Activated gamma-delta T cell treated with Interleukin-2 at 50 U/mL for 16 hours (primary cell): ENCODE data around the gene TUBGCP3.

Experiments used
- DNase-seq: peaks from one replicate; pipeline ENCODE4 v3.0.0-alpha.2; 2020

Gene TUBGCP3

DNA sequence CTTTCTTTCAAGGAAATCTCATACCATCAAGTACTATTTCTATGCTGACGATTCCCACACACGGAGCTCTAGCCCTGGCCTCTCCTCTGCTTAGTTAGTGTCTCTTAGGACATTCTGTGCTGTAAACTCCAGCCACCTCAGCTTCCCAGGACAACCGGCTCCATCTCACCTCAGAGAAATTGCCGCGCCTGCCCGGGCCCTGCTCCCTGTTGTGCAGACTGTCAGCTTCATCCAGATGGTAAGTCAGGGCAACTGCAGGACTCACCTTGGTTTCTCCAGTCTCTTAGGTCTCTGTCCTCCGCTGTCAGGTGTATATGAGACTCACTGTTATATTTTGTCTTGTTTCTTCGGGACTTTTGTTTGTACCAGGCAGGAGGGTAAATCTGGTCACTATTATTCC, 113.1 kb downstream of the TUBGCP3 start:
- DNase-seq: no peak

DNA sequence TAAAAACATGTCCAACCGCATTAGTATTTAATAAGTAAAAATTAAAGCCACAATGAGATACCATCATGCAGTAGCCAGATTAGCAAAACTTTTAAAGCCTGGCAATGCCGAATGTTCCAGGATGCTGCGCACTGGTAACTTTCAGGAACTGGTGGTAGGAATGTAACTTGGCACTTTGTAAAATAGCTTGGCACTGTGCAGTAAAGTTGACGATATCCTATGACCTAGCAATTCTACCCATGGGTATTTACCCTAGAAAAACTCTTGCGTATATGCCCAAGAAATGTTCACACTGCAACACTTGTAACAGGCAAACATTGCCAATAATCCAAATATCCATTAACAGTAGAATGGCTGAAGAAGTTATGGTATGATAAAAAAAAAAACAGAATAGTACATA, 114.1 kb downstream of the TUBGCP3 start:
- DNase-seq: no peak

DNA sequence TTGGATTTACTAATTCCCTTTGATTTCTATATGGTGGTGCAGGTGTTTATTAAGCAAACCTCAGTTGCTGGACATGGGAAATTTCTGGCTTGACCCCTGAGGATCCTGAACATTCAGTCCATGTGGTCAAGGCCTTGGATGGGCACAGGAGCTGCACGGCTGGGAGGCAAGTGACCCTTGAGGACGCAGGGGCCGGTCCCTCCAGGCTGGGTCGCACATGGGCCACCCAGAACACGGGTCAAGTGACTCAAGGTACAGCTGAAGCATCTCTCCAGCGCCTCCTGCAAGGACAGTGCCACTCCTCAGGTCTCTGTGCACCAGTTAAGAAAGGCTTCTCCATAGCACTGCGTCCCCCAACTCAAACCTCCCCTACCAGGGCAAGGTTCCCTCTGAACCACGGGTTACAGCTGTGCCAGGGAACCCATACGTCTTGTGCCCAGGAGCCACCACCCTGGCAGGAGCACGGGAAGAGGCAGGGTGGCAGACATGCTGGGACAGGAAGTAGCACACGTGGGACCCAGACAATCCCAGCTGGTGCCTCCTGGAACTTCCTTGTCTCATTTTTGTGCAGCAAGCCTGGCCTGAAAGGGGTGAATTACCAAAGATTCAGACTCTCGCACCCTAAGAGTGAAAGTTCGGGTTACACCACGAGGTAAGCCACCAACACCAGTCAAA, 118.7 kb downstream of the TUBGCP3 start:
- DNase-seq: no peak

DNA sequence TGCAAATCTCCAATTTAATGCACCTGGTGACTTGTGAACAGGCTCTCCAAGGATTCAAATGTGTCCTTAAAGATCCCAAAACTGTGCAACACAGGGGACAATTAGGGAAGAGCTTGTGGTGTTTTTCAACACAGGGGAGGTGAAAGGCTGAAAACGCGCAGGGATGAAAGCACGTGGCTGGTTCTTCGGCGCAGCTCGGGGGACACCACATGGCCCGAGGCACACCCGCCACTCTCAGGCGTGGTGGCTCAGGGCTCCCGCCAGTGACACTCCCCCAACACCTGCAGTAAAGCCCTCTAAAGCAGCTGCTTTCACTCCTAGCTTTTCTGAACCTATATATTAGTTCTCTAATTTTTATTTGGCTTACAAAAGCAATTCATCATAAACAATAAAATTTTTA, 119.9 kb downstream of the TUBGCP3 start:
- DNase-seq: no peak

DNA sequence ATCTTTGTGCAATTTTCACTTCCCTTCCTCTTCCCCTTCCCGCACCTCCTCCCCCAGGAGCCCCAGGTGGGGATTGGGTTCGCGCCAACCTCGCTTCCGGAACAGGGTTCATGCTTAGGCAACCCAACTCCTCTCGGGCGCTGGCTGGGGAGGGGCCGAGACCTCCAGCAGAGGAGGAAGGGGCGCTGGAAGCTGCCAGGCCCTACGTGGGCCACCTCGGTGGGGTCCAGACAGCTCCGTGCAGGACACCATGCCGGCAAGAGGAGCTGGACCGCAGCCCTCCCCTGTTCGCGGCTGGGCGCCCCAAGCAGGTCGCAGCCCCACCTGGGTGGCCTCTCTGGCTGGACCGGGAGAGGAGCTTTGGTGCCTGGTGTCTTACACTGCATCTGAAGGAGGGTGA, 120.7 kb downstream of the TUBGCP3 start:
- no peak for DNase-seq

DNA sequence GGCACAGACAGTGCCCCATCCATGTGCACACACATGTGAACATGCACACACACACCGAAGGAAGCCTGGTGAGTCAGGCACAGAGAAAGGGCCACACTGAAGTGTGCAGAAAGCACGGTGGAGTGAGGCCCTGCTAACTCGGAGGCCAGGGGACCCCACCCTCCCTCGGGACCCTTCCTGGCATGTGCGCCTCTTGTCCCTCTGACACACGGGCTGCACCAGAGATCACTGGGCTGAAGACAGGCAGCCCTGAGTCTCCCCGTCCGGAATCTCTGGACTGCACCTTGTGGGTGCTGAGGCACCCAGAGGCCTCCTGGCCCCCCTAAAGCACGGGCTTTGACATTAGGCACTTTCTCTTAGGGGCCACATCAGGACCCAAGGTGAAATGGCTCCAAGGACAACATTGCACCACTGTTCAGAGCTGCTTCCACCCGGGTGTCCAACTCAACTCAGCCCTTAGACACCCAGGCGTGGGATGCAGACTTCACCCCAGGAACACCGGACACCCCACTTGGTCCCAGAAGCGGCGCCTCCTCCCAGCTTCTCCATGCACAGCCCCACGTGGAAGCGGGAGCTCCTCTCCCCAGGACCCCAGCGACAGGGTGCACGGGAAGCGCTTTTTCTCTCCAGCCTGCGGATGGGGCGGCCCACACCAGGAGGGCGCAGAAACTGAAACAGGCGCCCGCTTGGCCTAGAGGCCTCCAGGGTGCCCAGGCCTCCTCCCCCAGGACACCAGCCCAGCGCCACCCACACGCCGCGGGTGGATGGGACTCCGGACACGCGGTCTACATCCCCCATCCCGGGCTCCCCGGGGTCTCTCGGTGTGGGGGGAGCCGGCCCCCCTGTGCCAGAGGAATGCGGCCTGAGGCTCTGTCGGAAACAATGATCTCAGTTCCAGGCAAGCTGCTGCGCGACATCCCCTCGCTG, 121.6 kb downstream of the TUBGCP3 start:
- DNase-seq: no peak

DNA sequence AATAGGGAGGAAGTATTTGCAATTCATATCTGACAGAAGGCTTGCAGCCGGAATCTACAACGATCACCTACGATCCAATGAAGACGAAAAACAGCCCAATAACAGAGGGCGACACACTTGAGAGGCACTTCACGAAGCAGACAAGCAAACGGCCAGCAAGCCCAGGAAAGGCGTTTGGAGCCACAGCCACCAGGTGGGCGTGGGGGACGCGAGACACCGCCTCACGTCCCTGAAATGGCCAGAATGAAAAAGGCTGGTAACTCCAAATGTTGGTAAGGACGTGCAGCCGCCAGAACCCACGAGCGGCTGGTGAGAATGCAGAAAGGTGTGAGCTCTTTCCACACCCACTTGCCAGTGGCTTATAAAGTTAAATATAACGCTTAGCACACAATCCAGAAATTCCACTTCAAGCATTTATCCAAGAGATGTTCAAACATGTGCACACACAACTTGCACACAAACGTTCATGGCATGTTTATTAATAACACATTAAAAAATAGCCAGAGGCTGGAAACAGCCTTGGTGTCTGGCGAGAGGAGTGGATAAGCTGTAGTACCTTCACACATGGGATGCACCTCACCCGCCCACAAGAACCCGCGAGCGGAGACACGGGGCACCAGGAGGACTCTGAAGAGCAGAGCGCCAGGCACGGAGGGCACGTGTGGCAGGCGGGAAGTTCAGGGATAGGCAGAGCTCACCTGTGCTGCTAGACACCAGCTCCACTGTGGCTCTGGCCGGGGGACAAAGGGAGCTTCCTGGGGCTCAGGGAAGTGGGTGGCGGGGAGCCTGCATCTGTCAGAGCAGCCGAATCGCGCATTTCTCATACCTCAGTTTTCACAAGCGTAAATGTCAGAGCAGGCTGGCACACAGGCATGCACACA, 122.5 kb downstream of the TUBGCP3 start:
- no peak for DNase-seq

DNA sequence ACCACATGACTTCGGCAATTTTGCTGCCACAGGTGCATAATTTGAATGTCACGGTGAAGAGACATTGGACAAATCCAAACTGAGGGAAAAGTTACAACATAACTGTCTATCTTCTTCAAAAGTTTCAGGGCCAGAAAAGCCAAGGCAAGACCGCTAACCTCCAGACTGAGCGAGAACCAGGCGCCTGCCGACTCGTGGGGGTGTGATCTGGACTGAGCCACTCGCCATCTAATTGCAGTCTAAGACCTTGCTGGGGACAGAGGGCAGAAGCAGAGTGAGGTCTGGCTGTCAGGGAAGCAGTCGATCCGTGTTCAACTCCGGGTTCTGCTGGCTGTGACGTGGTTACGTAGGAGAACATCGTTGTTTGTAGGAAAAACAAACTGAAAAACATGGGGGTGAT, 123.2 kb downstream of the TUBGCP3 start:
- DNase-seq: no peak

DNA sequence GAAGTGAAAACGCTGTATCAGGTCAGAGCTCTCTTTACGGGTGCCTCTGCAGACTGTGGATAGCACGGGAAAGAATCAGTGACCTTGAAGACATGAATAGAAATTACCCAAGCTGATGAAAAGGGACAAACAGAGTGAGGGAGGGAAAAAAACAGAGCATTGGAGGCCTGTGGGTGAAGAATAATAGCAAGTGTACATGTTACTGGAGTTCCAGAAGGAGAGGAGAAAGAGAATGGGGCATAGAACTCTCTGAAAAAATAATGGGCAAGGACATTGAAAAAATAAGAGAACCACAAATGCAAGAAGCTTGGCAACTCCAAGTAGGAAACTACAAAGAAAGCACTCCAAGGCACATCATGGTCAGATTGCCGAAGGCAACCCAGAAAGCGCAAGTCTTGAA, 125.5 kb downstream of the TUBGCP3 start:
- no peak for DNase-seq

DNA sequence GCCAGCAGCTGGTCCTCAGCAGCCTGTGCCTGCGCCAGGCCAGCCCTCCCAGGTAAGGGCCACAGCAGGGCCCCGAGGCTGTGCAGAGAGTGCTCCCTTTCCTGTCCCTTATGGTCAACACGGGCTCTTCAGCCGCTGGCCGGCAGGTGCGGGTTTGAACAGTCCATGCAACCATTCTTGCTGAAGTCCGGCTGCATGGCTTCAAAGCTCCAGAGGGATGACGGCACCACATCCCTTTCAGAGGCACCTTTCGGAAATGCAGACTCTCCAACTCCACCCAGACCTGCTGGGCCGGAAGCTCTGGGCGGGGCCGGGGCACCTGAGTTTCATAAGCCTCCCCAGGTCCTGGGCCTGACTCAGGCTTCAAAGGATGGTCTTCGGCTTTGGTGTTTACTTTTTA, 130.5 kb downstream of the TUBGCP3 start:
- DNase-seq: no peak

DNA sequence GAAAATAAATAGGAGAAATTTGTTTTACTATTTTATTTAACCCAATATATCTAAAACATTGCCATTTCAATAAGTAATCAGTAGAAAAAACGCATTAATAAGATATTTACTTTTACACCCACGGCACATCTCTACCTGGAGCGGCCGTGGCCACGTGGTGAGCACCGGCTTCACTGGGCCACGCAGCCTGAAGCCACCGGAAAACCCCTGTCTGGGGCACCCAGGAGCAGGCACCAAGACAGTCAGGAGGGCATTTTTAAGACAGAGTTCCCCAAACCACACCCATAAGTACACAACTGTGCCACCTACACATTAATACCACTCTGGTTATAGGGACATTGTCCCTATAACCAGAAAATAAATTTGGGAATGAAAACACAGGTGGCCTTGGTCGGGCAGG, 130.9 kb downstream of the TUBGCP3 start:
- no peak for DNase-seq

DNA sequence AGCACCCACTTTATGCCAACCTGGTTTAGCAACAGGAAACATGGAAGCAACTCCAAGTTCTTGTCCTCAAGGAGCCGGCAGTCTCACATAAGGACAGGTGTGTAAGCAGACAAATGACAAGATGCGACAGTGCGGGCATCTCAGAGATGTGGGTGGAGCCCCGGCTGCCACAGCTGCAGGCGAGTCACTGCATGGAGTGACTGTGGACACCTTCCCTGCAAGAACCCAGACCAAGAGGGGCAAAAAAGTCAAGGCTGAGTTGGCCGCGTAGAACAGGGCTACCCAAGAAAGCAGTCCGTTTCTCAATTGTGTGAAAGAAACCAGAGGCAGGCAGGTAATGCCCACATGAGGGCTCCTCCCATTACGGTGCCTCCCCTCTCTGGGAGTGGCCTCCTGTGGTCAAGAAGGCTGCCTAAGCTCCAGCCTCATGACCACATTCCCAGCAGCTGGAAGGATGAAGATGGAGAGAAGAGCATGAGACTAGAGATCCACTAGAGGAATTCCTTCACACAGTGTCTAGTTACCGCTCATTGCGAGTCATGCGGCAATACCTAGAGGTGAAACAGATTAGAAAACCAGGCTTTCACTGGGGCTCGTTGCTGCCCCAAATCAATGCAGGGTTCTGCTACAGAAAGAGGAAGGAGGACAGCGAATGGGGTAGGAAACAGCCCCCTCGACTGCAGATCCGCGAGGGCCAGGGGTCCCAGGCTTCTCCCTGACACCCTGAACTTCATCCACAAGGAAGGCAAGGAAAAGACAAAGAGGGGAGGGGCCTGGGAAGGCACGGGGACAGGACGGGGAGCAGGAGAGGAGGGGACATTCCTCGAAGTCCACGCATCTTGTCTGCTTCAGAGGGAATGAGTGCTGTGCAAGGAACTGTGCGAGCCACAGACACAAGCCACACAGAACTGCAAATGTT, 131.6 kb downstream of the TUBGCP3 start:
- no peak for DNase-seq

DNA sequence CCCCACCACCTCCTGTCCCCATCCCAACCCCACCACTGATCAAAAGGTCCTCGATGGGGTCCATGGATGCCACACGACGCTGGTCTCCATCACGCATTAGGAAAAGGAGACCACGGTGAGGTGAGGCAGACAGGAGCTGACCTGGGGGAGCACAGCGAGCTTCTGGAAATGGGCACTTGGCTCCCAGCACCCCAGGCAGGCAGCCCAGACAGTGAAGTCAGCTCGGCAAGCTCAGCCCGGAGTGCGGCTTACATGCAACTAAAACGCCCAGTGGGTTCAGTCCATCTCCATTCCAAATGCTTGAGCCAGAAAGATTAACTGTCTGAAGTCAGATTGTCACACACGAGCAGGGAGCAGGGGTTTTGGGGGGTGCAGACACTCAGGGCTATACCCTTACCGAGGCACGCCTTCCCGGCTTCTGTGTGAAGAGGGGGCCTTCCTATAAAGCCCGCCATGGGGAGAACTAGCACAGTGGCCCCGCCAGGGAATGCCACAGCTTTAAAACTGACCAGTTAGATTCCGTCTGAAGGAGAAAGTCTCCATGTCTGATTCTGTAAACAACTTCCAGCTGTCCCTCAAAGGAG, 132.4 kb downstream of the TUBGCP3 start:
- DNase-seq: no peak

DNA sequence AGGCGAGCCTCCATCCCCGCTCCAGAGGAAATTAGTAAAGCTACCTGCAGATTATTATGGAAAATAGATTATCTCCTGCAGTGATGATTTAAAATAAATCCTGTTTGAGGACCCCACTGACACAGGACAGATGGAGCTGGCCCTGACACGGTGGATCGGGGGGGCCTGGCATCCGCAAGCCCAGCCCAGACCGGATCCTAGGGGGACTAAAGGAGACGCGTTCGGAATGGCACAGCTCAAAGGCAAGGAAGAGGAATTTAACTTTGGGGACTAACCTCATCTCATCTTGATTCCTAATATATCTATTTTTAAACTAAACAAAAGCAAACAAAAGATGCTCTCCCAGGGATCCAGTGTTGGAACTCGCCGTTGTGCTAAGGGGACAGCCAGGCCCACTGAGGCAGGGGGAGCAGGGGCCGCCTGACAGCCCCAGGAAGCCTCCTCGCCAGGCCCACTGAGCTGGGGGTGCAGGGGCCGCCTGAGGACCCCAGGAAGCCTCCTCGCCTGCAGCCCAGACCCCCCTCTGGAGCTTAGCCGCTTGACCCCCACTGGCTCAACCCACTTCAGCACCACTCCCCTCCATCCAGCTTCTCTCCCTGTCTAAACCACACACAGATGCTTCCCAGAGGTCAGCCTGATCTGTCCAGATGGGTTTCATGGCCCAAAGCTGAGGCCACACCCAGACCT, 133.2 kb downstream of the TUBGCP3 start:
- no peak for DNase-seq

DNA sequence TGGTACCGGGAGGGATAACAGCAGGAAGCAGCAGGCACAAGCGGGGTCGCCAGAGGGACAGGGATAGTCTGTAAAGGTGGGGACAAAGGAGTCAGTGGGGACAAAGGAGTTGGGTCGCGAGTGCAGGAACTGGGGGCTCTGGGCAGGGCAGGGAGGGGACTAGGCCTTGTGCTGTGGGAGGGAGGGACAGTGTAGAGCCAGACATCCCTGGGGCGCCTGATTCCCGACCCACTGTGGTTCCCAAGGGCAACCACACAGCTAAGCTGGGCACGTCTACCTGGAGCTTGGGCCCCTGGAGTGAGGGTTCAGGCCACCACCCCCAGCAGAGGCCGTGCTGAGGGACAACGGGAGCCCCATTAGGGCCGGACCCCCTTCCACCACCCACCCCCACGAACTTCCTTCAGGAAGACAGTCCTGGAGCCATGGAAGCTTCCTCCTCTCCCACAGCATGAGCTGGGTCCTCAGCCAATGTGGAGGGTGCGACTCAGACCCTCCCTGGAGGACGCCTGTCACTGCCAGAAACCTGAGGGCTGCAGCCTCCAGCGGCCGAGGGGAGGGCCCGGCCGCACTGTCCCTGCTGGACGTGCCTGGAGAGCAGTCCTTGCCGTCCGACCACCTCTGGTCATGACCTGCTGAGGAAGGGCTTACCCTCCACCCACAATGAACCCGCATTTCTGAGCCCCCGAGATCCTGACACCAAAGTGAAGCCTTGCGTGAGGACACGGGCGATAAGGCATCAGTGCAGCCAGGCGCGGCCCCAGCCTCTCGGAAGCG, 133.9 kb downstream of the TUBGCP3 start:
- DNase-seq: no peak

DNA sequence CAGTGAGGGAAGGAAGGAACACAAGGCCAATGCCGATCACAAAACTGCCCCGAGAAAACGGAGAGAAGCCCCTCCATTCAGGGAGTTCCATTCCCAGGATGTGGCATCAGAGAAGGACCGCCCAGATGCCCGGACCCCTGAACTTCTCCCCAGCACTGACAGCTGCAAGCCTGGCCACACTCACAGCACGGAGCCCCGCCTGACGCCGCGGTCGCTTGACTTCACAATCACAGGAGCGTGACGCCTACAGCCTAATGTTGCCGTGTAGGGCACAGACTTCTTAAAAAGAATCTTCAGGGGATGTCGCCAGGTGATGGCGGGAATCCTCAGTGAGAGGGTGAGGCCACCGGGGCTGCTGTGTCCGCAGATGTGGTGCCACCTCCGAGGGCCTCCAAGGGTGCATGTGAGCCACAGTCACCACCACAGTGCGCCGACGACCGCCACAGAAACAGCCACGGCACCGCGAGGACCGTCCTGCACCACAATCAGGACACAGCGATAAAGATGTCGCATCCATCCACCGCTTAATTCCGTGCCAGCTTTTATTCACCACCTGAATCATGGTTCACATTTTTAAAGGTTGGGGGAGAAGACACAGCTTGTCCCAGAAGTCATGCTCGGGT, 134.6 kb downstream of the TUBGCP3 start:
- no peak for DNase-seq

DNA sequence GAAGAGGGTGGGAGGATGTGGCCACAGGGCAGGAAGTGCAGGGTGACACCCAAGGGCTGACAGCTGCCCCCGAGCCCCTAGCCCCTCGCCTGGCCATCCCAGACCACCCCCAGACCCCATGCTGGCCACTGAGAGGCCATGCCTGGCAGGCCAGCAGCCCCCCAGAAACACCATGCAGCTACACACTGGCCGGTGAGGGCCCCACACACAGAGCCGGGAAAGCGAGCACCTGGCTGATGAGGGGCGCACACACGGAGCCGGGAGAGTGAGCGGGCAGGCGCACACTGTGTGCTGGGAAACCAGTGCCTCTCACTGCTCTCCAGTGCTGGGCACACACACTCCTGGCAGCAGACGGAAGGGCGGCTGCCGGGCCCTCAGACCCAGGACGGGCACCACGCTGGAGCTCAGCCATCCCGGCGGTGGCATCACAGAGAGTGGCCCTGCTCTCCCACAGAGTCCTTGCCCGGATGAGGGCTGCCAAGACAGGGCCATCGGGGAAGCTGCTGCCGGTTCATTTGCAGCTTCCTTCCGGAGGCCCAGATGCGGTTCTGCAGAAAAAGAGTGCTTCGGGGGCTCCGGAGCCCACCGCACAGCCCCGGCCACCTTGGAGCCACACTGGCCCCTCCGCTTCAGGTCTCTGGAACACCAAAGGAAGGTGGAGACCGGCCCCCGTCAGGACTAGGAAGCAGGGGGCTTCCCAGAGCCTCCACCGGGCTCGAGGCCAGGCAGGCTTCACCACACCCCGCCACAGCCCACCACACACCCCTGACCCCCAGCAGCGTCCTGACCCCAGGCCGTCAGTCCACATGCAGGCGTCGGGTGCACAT, 135.4 kb downstream of the TUBGCP3 start:
- DNase-seq: no peak

DNA sequence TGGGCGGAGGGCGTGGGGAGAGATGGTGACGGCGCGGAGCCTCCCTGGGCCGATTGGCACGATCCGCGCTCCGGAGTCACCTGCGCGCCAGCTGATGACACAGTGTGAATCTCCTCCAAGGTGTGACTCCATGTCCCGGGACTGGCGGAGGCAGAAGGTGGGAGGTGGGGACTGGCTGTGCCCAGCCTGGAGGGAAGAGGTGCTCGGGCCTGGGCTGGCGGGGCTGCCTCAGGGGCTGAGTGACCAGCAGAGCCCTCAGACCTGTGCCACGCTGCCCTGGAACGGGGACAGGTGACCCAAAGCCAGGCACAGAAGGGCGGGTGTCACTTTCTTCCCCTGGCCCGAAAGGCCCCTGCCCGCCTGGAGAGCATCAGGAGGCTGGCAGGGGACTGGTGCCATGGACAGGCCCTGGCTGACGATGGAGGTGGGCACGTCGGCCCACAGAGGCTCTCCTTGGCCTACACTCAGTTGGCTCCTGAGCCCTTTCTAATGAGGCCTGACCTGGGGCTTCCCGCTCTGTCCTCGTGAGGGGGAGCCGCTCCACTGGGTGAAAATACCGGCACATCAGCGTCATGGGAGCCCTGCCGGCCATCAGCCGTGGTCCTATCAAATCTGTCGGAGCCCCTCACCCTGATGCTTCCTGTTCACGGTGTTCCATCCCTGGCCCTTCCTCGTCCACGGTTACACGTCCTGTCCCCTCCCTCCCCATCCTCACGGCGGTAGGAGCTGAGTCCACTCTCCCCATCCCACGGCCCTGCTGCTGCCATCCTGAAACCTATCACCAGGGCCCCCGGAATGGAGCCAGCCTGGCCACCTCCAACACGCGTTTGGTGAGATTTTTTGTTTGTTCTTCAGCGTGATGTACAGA, 136.2 kb downstream of the TUBGCP3 start:
- DNase-seq: no peak
